Endodermal cell (in vitro differentiated cells): ENCODE data around the gene KCNJ2. TPM values are rescaled to one million over a fixed set of nuclear protein-coding genes. Genes with fewer than 3 reads are reported as not detected.

Source experiments
- DNase-seq: peaks from one replicate; pipeline ENCODE4 v3.0.0-alpha.2; 2017
- H3K27ac ChIP-seq: 2 replicates; pipeline ENCODE4 v1.5.1; 2013; ENCODE audit warnings: mild to moderate bottlenecking, low read depth, low read length, moderate library complexity
- H3K27me3 ChIP-seq: 2 replicates; pipeline ENCODE4 v1.6.1; 2013; ENCODE audit warnings: mild to moderate bottlenecking, low read length, moderate library complexity; ENCODE audit not compliant: insufficient read depth, control insufficient read depth, poor library complexity, severe bottlenecking
- H3K36me3 ChIP-seq: 2 replicates; pipeline ENCODE4 v1.7.0; 2013; ENCODE audit warnings: mild to moderate bottlenecking, low read length, moderate library complexity; ENCODE audit not compliant: control insufficient read depth, insufficient read depth
- H3K4me1 ChIP-seq: one replicate; pipeline ENCODE4 v1.7.0; 2013; ENCODE audit warnings: low read length; ENCODE audit not compliant: control insufficient read depth, insufficient read depth
- H3K4me3 ChIP-seq: 2 replicates; pipeline ENCODE4 v1.5.1; 2013; ENCODE audit warnings: mild to moderate bottlenecking, low read length, moderate library complexity
- H3K9ac ChIP-seq: 2 replicates; pipeline ENCODE4 v1.6.1; 2013; ENCODE audit warnings: mild to moderate bottlenecking, low read length, moderate library complexity; ENCODE audit not compliant: poor library complexity, severe bottlenecking; ENCODE audit errors: extremely low read depth
- H3K9me3 ChIP-seq: 2 replicates; pipeline ENCODE4 v1.6.1; 2013; ENCODE audit warnings: mild to moderate bottlenecking, low read length, moderate library complexity; ENCODE audit not compliant: control insufficient read depth
- H3K27ac Mint-ChIP-seq: 2 replicates; pipeline ENCODE4 v1.8.0; 2020; ENCODE audit warnings: mixed read lengths
- H3K27me3 Mint-ChIP-seq: 2 replicates; pipeline ENCODE4 v1.8.0; 2021; ENCODE audit warnings: mild to moderate bottlenecking, mixed read lengths; ENCODE audit not compliant: insufficient read depth
- H3K36me3 Mint-ChIP-seq: 2 replicates; pipeline ENCODE4 v1.8.0; 2020; ENCODE audit warnings: low read depth, mixed read lengths
- H3K4me1 Mint-ChIP-seq: 2 replicates; pipeline ENCODE4 v1.8.0; 2020; ENCODE audit warnings: mixed read lengths
- H3K4me3 Mint-ChIP-seq: 2 replicates; pipeline ENCODE4 v1.8.0; 2020; ENCODE audit warnings: mild to moderate bottlenecking, moderate library complexity, mixed read lengths
- H3K9me3 Mint-ChIP-seq: 2 replicates; pipeline ENCODE4 v1.8.0; 2020; ENCODE audit warnings: mild to moderate bottlenecking, mixed read lengths
- WGBS, 2 experiments: methylation state at CpG; one replicate each; pipeline versions ENCODE4 v1.1.5 to v1.1.7; 2013; ENCODE audit warnings: missing lambda C conversion rate in 2 of 2, mixed read lengths in 1 of 2; ENCODE audit not compliant: insufficient coverage in 1 of 2, insufficient read length in 1 of 2; 5-methylcytosine and 5-hydroxymethylcytosine counted together
- total RNA-seq, 2 donors: library from RNA; stranded (reverse); fragmentation: NEBNext Ultra II Directional in 1 of 2; extraction: Animal tissue kit (Norgen Biotek cat#: 25700) in 1 of 2; gene quantifications; 2 replicates in 1 of 2; 3 replicates in 1 of 2; pipeline ENCODE4 v1.2.1, GENCODE V29; 2021
- TF ChIP-seq, protein P1 (sequence below): fragments of 200-600 bp; sonication (generic); conservative IDR thresholded peaks from 2 replicates; pipeline ENCODE4 v1.5.0; 2021; ENCODE audit warnings: antibody characterized with exemption, mild to moderate bottlenecking

Gene KCNJ2
- total RNA-seq, 2 donors from 2014 or later, result 0.35 to 1.3 TPM

DNA sequence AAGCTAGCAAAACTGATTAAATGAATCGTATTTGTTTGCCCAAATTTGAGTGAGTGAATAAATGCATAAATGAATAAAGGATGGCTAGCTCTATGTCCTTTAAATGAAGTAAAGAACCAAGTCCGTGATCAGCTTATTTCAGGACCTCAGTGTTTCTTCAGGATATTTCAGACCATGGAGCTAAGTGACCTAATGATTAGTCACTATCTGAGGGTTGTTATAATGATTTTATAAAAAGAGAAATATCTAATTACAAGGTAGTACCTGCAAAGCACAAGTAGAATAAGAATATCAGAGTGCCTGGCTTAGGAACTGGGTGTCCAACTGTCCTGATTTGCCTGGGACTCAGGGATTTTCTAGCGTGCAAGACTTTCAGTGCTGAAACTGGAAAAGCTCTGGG is 12.5 kb downstream of the KCNJ2 start:
- H3K4me3 Mint-ChIP-seq, result no peak overlapping the region
- Histone ChIP-seq H3K4me3 (no peak overlapping the region), H3K9me3 (no peaks in the 10 kb centered on the region), H3K27ac (no peak overlapping the region), H3K36me3 (no peaks in the 10 kb centered on the region), H3K9ac (no peak overlapping the region), H3K27me3 (peaks cover 4% of the 10 kb centered on the region), H3K4me1 (no peaks in the 10 kb centered on the region)
- no peaks in the 10 kb centered on the region for H3K36me3 Mint-ChIP-seq
- peaks cover 31% of the 10 kb centered on the region for H3K27me3 Mint-ChIP-seq
- peaks cover 7% of the 10 kb centered on the region for H3K4me1 Mint-ChIP-seq
- H3K27ac Mint-ChIP-seq, result no peak overlapping the region
- no peak for DNase-seq
- 88 to 96% methylated on average over 3 of the region's 3 CpGs for WGBS, 2 experiments
- no peaks in the 10 kb centered on the region for H3K9me3 Mint-ChIP-seq
- TF ChIP-seq, protein P1, sequence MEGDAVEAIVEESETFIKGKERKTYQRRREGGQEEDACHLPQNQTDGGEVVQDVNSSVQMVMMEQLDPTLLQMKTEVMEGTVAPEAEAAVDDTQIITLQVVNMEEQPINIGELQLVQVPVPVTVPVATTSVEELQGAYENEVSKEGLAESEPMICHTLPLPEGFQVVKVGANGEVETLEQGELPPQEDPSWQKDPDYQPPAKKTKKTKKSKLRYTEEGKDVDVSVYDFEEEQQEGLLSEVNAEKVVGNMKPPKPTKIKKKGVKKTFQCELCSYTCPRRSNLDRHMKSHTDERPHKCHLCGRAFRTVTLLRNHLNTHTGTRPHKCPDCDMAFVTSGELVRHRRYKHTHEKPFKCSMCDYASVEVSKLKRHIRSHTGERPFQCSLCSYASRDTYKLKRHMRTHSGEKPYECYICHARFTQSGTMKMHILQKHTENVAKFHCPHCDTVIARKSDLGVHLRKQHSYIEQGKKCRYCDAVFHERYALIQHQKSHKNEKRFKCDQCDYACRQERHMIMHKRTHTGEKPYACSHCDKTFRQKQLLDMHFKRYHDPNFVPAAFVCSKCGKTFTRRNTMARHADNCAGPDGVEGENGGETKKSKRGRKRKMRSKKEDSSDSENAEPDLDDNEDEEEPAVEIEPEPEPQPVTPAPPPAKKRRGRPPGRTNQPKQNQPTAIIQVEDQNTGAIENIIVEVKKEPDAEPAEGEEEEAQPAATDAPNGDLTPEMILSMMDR, result no peak

DNA sequence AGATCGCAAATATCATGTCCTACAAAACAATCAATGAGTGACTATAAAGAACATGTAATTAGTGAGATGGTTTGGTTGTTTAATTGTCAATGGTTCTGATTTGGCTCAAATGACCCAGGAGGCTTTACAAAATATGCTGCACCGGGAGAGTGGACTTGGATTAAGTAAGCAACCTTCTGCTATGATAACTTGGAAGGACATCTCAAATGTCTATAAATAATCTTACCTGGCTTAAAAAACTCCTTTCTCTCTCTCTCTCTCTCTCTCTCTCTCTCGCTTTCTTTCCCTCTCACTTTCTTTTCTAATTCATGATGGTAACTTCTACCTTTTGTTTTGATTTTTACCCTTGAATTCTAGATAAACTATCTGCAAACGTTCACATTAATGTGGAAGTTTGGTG is 14.2 kb downstream of the KCNJ2 start:
- TF ChIP-seq, protein P1, result no peak
- 86% methylated on average over 4 of the region's 4 CpGs; no CpG with 5 or more reads in 1 of the 2 experiments for WGBS, 2 experiments
- Histone ChIP-seq H3K4me1 (no peaks in the 10 kb centered on the region), H3K4me3 (no peak overlapping the region), H3K9me3 (no peaks in the 10 kb centered on the region), H3K9ac (no peak overlapping the region), H3K27me3 (peaks cover 9% of the 10 kb centered on the region), H3K36me3 (no peaks in the 10 kb centered on the region), H3K27ac (no peak overlapping the region)
- no peak for DNase-seq
- no peak overlapping the region for H3K27ac Mint-ChIP-seq
- H3K36me3 Mint-ChIP-seq, result no peaks in the 10 kb centered on the region
- no peaks in the 10 kb centered on the region for H3K9me3 Mint-ChIP-seq
- H3K4me1 Mint-ChIP-seq, result peaks cover 14% of the 10 kb centered on the region
- peaks cover 39% of the 10 kb centered on the region for H3K27me3 Mint-ChIP-seq
- H3K4me3 Mint-ChIP-seq, result no peak overlapping the region

DNA sequence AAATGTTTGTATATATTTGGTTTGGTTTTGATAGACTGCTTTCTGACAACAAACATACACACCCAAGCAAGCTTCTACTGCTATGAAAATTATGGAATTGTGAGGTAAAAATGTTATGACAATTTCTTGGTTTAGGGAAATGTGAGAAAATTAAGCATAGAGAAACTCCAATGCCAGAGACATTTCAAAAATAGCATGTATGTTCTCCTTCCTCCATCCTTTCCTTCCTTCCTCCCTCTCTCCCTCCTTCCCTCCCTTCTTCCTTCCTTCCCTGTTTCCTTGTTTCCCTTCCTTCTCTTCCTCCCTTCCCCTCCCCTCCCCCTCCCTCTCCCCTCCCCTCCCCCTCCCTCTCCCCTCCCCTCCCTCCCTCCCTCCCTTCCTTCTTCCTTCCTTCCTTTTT is 14.9 kb downstream of the KCNJ2 start:
- no peaks in the 10 kb centered on the region for H3K4me1 ChIP-seq
- H3K27me3 ChIP-seq, result peaks cover 10% of the 10 kb centered on the region
- no peak for DNase-seq
- Mint-ChIP-seq H3K9me3 (no peaks in the 10 kb centered on the region), H3K36me3 (no peaks in the 10 kb centered on the region), H3K27ac (no peak overlapping the region), H3K27me3 (peaks cover 45% of the 10 kb centered on the region), H3K4me1 (peaks cover 14% of the 10 kb centered on the region), H3K4me3 (no peak overlapping the region)
- H3K4me3 ChIP-seq, result no peak overlapping the region
- H3K9me3 ChIP-seq, result no peaks in the 10 kb centered on the region
- H3K27ac ChIP-seq, result no peak overlapping the region
- no peak overlapping the region for H3K9ac ChIP-seq
- TF ChIP-seq, protein P1, result no peak
- no peaks in the 10 kb centered on the region for H3K36me3 ChIP-seq
